ENCODE measurements around the gene WDR1.

- TF ChIP-seq SNAI2 (CRISPR knock-in tag; IDR thresholded peaks at IDR 0.05) (no peak), OSR1 (CRISPR knock-in tag; IDR thresholded peaks at IDR 0.05) (no peak), GLIS3 (CRISPR knock-in tag; IDR thresholded peaks at IDR 0.05) (no peak), ESRRG (CRISPR knock-in tag; IDR thresholded peaks at IDR 0.05) (no peak), CREB5 (CRISPR knock-in tag; IDR thresholded peaks at IDR 0.05; ENCODE audit: low read depth) (no peak), ZNF565 (CRISPR knock-in tag; conservative IDR thresholded peaks at IDR 0.05; ENCODE audit: low read depth) (no peak), CSRNP3 (CRISPR knock-in tag; IDR thresholded peaks at IDR 0.05) (no peak), POU6F1 (CRISPR knock-in tag; IDR thresholded peaks at IDR 0.05; ENCODE audit: borderline replicate concordance, low read depth) (no peak), ARNTL (CRISPR knock-in tag; IDR thresholded peaks at IDR 0.05; ENCODE audit: borderline replicate concordance, low read depth) (no peak), ZFP30 (CRISPR knock-in tag; IDR thresholded peaks at IDR 0.05) (no peak), TSHZ2 (CRISPR knock-in tag; IDR thresholded peaks at IDR 0.05) (no peak), PATZ1 (CRISPR knock-in tag; IDR thresholded peaks at IDR 0.05; ENCODE audit: borderline replicate concordance) (no peak)
These were observed 41.9 kb downstream of the WDR1 start for GRCh38 chr4:10074767-10075105.
